WERI-Rb-1 (cell line): ENCODE data around the gene TBC1D9B.
A peak's percentile ranks its signal among the peaks of the same experiment; 100 is the strongest.

Experiments used
- DNase-seq: peaks from one replicate; pipeline ENCODE4 v3.0.0-alpha.2; 2020
- H3K27ac ChIP-seq: fragments of 250-450 bp; sonication (Bioruptor Pico); 2 replicates; pipeline ENCODE4 v1.5.1; 2020; ENCODE audit warnings: mild to moderate bottlenecking, moderate library complexity
- H3K27me3 ChIP-seq: fragments of 250-450 bp; sonication (Bioruptor Pico); 2 replicates; pipeline ENCODE4 v1.5.1; 2021; ENCODE audit warnings: mild to moderate bottlenecking, low read depth, moderate library complexity; ENCODE audit not compliant: insufficient read depth, severe bottlenecking
- H3K36me3 ChIP-seq: fragments of 250-450 bp; sonication (Bioruptor Pico); 2 replicates; pipeline ENCODE4 v1.5.1; 2020; ENCODE audit warnings: mild to moderate bottlenecking, moderate library complexity
- H3K4me3 ChIP-seq: 2 replicates; pipeline ENCODE4 v1.5.1; 2011; ENCODE audit warnings: low read depth, mild to moderate bottlenecking, control low read depth, low read length
- H3K9me3 ChIP-seq: fragments of 250-450 bp; sonication (Bioruptor Pico); 2 replicates; pipeline ENCODE4 v1.5.1; 2021; ENCODE audit warnings: mild to moderate bottlenecking, moderate library complexity; ENCODE audit not compliant: severe bottlenecking
- CTCF ChIP-seq: IDR thresholded peaks from 2 replicates; pipeline ENCODE4 v1.5.1; 2011; ENCODE audit warnings: low read depth, mild to moderate bottlenecking, control low read depth, inconsistent platforms, low read length

The TBC1D9B gene

GRCh38 chr5:179907556-179908324, at the start of gene TBC1D9B:
Gene TBC1D9B, minus strand, starts transcription at chr5:179907897. Its CDS starts 76 bp downstream, at chr5:179907821.
- Histone ChIP-seq H3K4me3 (peak within 1 kb of the TSS; percentile 58), H3K36me3 (no peaks in the 10 kb centered on the region), H3K27me3 (no peaks in the 10 kb centered on the region), H3K9me3 (no peaks in the 10 kb centered on the region), H3K27ac (no peak within 1 kb of the TSS)
- 0 out of 2 replicates have a peak, but pooled peaks have one; percentile 16 for TF ChIP-seq CTCF
- peak; percentile 20 for DNase-seq

- no peaks in the 10 kb centered on the region for H3K27me3 ChIP-seq
- no peak for DNase-seq
- H3K36me3 ChIP-seq: peaks cover 2% of the 10 kb centered on the region; the same call in 1 of the 2 replicates
- no peak overlapping the region for H3K4me3 ChIP-seq
- no peak for TF ChIP-seq CTCF
- H3K27ac ChIP-seq: no peak overlapping the region
- H3K9me3 ChIP-seq: no peaks in the 10 kb centered on the region
These were observed 47.9 kb upstream of the TBC1D9B start for GRCh38 chr5:179955630-179956029.

- Histone ChIP-seq H3K27me3 (no peaks in the 10 kb centered on the region), H3K4me3 (no peak overlapping the region), H3K36me3 (peaks cover 2% of the 10 kb centered on the region; the same call in 1 of the 2 replicates), H3K9me3 (no peaks in the 10 kb centered on the region), H3K27ac (no peak overlapping the region)
- no peak for DNase-seq
- no peak for TF ChIP-seq CTCF
These were observed 47.4 kb upstream of the TBC1D9B start for GRCh38 chr5:179955062-179955461.

- DNase-seq: no peak
- H3K36me3 ChIP-seq: peaks cover 2% of the 10 kb centered on the region; the same call in 1 of the 2 replicates
- TF ChIP-seq CTCF: no peak
These were observed 46.7 kb upstream of the TBC1D9B start for GRCh38 chr5:179954434-179954833.

GRCh38 chr5:179953987-179954386, 46.3 kb upstream of the TBC1D9B start:
- no peak for DNase-seq
- Histone ChIP-seq H3K36me3 (peaks cover 2% of the 10 kb centered on the region; the same call in 1 of the 2 replicates), H3K9me3 (no peaks in the 10 kb centered on the region), H3K27me3 (no peaks in the 10 kb centered on the region), H3K4me3 (no peak overlapping the region), H3K27ac (no peak overlapping the region)
- no peak for TF ChIP-seq CTCF

More at GRCh38 chr5:179954434-179954833, 46.7 kb upstream of the TBC1D9B start:
- no peak overlapping the region for H3K4me3 ChIP-seq
- H3K27ac ChIP-seq: no peak overlapping the region
- H3K9me3 ChIP-seq: no peaks in the 10 kb centered on the region
- no peaks in the 10 kb centered on the region for H3K27me3 ChIP-seq
